ENCODE measurements around the gene MTRF1. TPM values are rescaled to one million over a fixed set of nuclear protein-coding genes. Genes with fewer than 3 reads are reported as not detected.

The MTRF1 gene
- total RNA-seq, 4 donors from 2014 or later, result 8.2 to 16.7 (median 13.3) TPM

GRCh38 chr13:41302743-41303142 lies 39.4 kb upstream of the MTRF1 start:
- ATAC-seq (no peak), DNase-seq (no peak)
- Histone ChIP-seq H3K9me3 (no peaks in the 10 kb centered on the region), H3K27ac (no peak overlapping the region), H3K4me3 (no peak overlapping the region), H3K36me3 (no peaks in the 10 kb centered on the region), H3K4me1 (no peaks in the 10 kb centered on the region), H3K27me3 (no peaks in the 10 kb centered on the region)
- intact Hi-C loops (cut with DNase I; ENCODE audit: low total_unique reads) (no loop called here), in situ Hi-C loops (cut with MboI; ENCODE audit: low sequenced_read_pairs in 4 of 4) (no loop called here)
- TF ChIP-seq CTCF (IDR thresholded peaks at IDR 0.05 in 4 of 5, conservative IDR thresholded peaks at IDR 0.05 in 1 of 5), result no peak

GRCh38 chr13:41299316-41300094 lies 36.1 kb upstream of the MTRF1 start:
- intact Hi-C loops (cut with DNase I; ENCODE audit: low total_unique reads) (no loop called here), in situ Hi-C loops (cut with MboI; ENCODE audit: low sequenced_read_pairs in 4 of 4) (no loop called here)
- Histone ChIP-seq H3K9me3 (no peaks in the 10 kb centered on the region), H3K36me3 (no peaks in the 10 kb centered on the region), H3K4me3 (no peak overlapping the region), H3K27ac (no peak overlapping the region), H3K4me1 (no peaks in the 10 kb centered on the region), H3K27me3 (no peaks in the 10 kb centered on the region)
- DNase-seq (no peak), ATAC-seq (no peak)
- no peak for TF ChIP-seq CTCF (IDR thresholded peaks at IDR 0.05 in 4 of 5, conservative IDR thresholded peaks at IDR 0.05 in 1 of 5)
- no peak for TF ChIP-seq POLR2A (IDR thresholded peaks at IDR 0.05)

- intact Hi-C loops (cut with DNase I; ENCODE audit: low total_unique reads) (no loop called here), in situ Hi-C loops (cut with MboI; ENCODE audit: low sequenced_read_pairs in 4 of 4) (no loop called here)
- no peaks in the 10 kb centered on the region for H3K4me1 ChIP-seq
- no peaks in the 10 kb centered on the region for H3K36me3 ChIP-seq
- no peaks in the 10 kb centered on the region for H3K27me3 ChIP-seq
- ATAC-seq (no peak), DNase-seq (no peak)
- peaks cover 0 to 4% (median 0%) of the 10 kb centered on the region in 3 donors for H3K9me3 ChIP-seq
- no peak overlapping the region for H3K27ac ChIP-seq
- H3K4me3 ChIP-seq, result no peak overlapping the region
- no peak for TF ChIP-seq CTCF (IDR thresholded peaks at IDR 0.05 in 4 of 5, conservative IDR thresholded peaks at IDR 0.05 in 1 of 5)
- no peak for TF ChIP-seq POLR2A (IDR thresholded peaks at IDR 0.05)
These were observed 33.7 kb upstream of the MTRF1 start for GRCh38 chr13:41296879-41297646.

- H3K27me3 ChIP-seq, result no peaks in the 10 kb centered on the region
- no peak overlapping the region for H3K27ac ChIP-seq
- in situ Hi-C loops (cut with MboI; ENCODE audit: low sequenced_read_pairs in 4 of 4) (no loop called here), intact Hi-C loops (cut with DNase I; ENCODE audit: low total_unique reads) (no loop called here)
- H3K4me1 ChIP-seq, result no peaks in the 10 kb centered on the region
- DNase-seq (no peak), ATAC-seq (no peak)
- TF ChIP-seq POLR2A (IDR thresholded peaks at IDR 0.05), result no peak
- TF ChIP-seq CTCF (IDR thresholded peaks at IDR 0.05 in 4 of 5, conservative IDR thresholded peaks at IDR 0.05 in 1 of 5), result no peak
- H3K36me3 ChIP-seq, result no peaks in the 10 kb centered on the region
- H3K4me3 ChIP-seq, result no peak overlapping the region
- H3K9me3 ChIP-seq, result peaks cover 0 to 4% (median 0%) of the 10 kb centered on the region in 3 donors
These were observed 32.6 kb upstream of the MTRF1 start for GRCh38 chr13:41295973-41296372.
